ENCODE measurements around the gene ANKRD53. TPM values are rescaled to one million over a fixed set of nuclear protein-coding genes. Genes with fewer than 3 reads are reported as not detected.

ANKRD53 gene
- total RNA-seq, 1 experiment from 2014 or later = not detected

GRCh38 chr2:70937866-70938585, 40.4 kb upstream of the ANKRD53 start (continued):
- no peak for TF ChIP-seq ZBTB33 (IDR thresholded peaks at IDR 0.05; ENCODE audit: extremely low read depth, insufficient replicate concordance, low read length)
- no peak for TF ChIP-seq SIN3A (IDR thresholded peaks at IDR 0.05; ENCODE audit: low read depth)
- no peak for TF ChIP-seq EZH2 (IDR thresholded peaks at IDR 0.05)
- TF ChIP-seq RAD21 (IDR thresholded peaks at IDR 0.05; ENCODE audit: low read depth) = no peak
- TF ChIP-seq ZNF274 (IDR thresholded peaks at IDR 0.05; ENCODE audit: low read depth, low read length) = no peak

- Histone ChIP-seq H3K9me3 (ENCODE audit: control insufficient read depth in 1 of 2, insufficient read depth in 1 of 2, low read depth in 1 of 2, low read length in 2 of 2) (no peaks in the 10 kb centered on the region), H3K79me2 (ENCODE audit: insufficient read depth, low read length) (no peaks in the 10 kb centered on the region), H3K27ac (ENCODE audit: low read depth, low read length) (no peak overlapping the region), H4K20me1 (ENCODE audit: insufficient read depth) (no peaks in the 10 kb centered on the region), H3K9ac (ENCODE audit: low read length) (no peak overlapping the region), H3K4me1 (ENCODE audit: control insufficient read depth in 1 of 2, insufficient read depth in 2 of 2, low read length in 2 of 2) (peaks cover 0 to 4% of the 10 kb centered on the region in 2 experiments; a peak in 1 of 4 replicates), H3K36me3 (ENCODE audit: control insufficient read depth in 1 of 2, insufficient read depth in 2 of 2, low read length in 2 of 2) (no peaks in the 10 kb centered on the region; a peak in 1 of 4 replicates), H2AFZ (ENCODE audit: low read depth, low read length, poor library complexity, severe bottlenecking) (no peak overlapping the region), H3K27me3 (ENCODE audit: insufficient read depth, low read length) (no peaks in the 10 kb centered on the region), H3K4me3 (replicated peaks in 1 of 2; ENCODE audit: low read depth in 1 of 2, low read length in 2 of 2) (no peak overlapping the region), H3K4me2 (ENCODE audit: low read length) (no peak overlapping the region), H3K9me2 (ENCODE audit: insufficient read depth) (no peaks in the 10 kb centered on the region)
- POLR2A ChIA-PET = no interaction called here
- DNase-seq (ENCODE audit: low read depth, low spot score) = no peak
- no peak for ATAC-seq
- intact Hi-C loops (cut with micrococcal nuclease) = no loop called here
- RAD21 ChIA-PET (ENCODE audit: low non-redundant PET in 1 of 2, low total read pairs in 2 of 2, uncharacterized antibody in 2 of 2, unreplicated experiment in 2 of 2) = no interaction called here
- CTCF ChIA-PET = interaction anchor here (0.7 kb wide), 1 partner anchor 10 kb away, joined by 3 read pairs; no protein-coding TSS in a partner anchor
- no TSS peak for BruUV-seq (replicated peaks)
- no peak for TF ChIP-seq FOSL1 (IDR thresholded peaks at IDR 0.05; ENCODE audit: low read depth)
- no peak for TF ChIP-seq ELF1 (IDR thresholded peaks at IDR 0.05; ENCODE audit: borderline replicate concordance, low read depth)
- no peak for TF ChIP-seq SRF (IDR thresholded peaks at IDR 0.05; ENCODE audit: low read depth)
- no peak for TF ChIP-seq ATF3 (IDR thresholded peaks at IDR 0.05)
- no peak for TF ChIP-seq MAX (IDR thresholded peaks at IDR 0.05)
- no peak for TF ChIP-seq CBX3 (IDR thresholded peaks at IDR 0.05; ENCODE audit: low read depth)
- no peak for TF ChIP-seq EZH2phosphoT487 (IDR thresholded peaks at IDR 0.05; ENCODE audit: borderline replicate concordance)
- no peak for TF ChIP-seq POLR2A (IDR thresholded peaks at IDR 0.05; ENCODE audit: borderline replicate concordance, extremely low read depth, insufficient read depth, insufficient read length)
- no peak for TF ChIP-seq JUND (IDR thresholded peaks at IDR 0.05)
- no peak for TF ChIP-seq REST (IDR thresholded peaks at IDR 0.05; ENCODE audit: low read depth)
- TF ChIP-seq YY1 (IDR thresholded peaks at IDR 0.05; ENCODE audit: extremely low read depth, insufficient replicate concordance, low read depth, low read length) = no peak
- TF ChIP-seq ZNF274 (IDR thresholded peaks at IDR 0.05; ENCODE audit: low read depth, low read length) = no peak
- no peak for TF ChIP-seq EZH2 (IDR thresholded peaks at IDR 0.05)
- no peak for TF ChIP-seq ZBTB33 (IDR thresholded peaks at IDR 0.05; ENCODE audit: extremely low read depth, insufficient replicate concordance, low read length)
- no peak for TF ChIP-seq TCF7L2 (IDR thresholded peaks at IDR 0.05; ENCODE audit: borderline replicate concordance, extremely low read depth, insufficient read depth, insufficient read length)
Measured at GRCh38 chr2:70938586-70938950, 39.9 kb upstream of the ANKRD53 start.

Data from HCT116 (cell line).